K562 (cell line): ENCODE measurements around the gene SMIM36. TPM values are rescaled to one million over a fixed set of nuclear protein-coding genes. Genes with fewer than 3 reads are reported as not detected.

Experiments used
- FOXM1 ChIP-seq, 2 experiments: fragments of 450-650 bp in 1 of 2; sonication (generic) in 1 of 2; formaldehyde crosslinking in 1 of 2; IDR thresholded peaks; 2 replicates each; pipeline versions ENCODE4 v1.6.1 to v1.9.0; 2017 to 2022; ENCODE audit warnings: low read depth in 2 of 2, mild to moderate bottlenecking in 2 of 2, missing genetic modification reagents in 1 of 2, moderate library complexity in 1 of 2
- NFE2L1 ChIP-seq: fragments of 450-650 bp; IDR thresholded peaks from 2 replicates; pipeline ENCODE4 v1.6.1; 2016; ENCODE audit warnings: missing genetic modification characterization, low read depth, mild to moderate bottlenecking, missing compliant biosample characterization, moderate library complexity, borderline replicate concordance
- PML ChIP-seq: IDR thresholded peaks from 2 replicates; pipeline ENCODE4 v1.6.1; 2012; ENCODE audit warnings: low read length, inconsistent platforms
- PTBP1 ChIP-seq: fragments of 200-400 bp; formaldehyde crosslinking; IDR thresholded peaks from 2 replicates; pipeline ENCODE4 v1.6.1; 2017; ENCODE audit warnings: low read depth, low read length
- RB1 ChIP-seq: fragments of 450-650 bp; IDR thresholded peaks from 2 replicates; pipeline ENCODE4 v1.6.1; 2017; ENCODE audit warnings: low read depth, mild to moderate bottlenecking
- ZNF133 ChIP-seq: fragments of 250-450 bp; sonication (Bioruptor Pico); IDR thresholded peaks from 2 replicates; pipeline ENCODE4 v1.4.0; 2020; ENCODE audit warnings: mild to moderate bottlenecking
- ZNF695 ChIP-seq: fragments of 450-650 bp; formaldehyde crosslinking; IDR thresholded peaks from 2 replicates; pipeline ENCODE4 v1.4.0; 2020; ENCODE audit warnings: mild to moderate bottlenecking, moderate library complexity
- polyA plus RNA-seq, 8 experiments: library from polyadenylated mRNA; depleted of rRNA in 4 of 8; stranded (reverse) in 5 of 8; unstranded in 3 of 8; fragments of >200 nt; fragmentation: Nextera tagmentation in 2 of 8; fragmentation: Illumina TruSeq in 1 of 8; extraction: Ambion mirVana in 2 of 8; extraction: Trizol in 1 of 8; gene quantifications; 2 replicates each; pipeline versions ENCODE4 v1.2.1 to v1.2.3, GENCODE V29; 2011 to 2014; ENCODE audit warnings: inconsistent platforms in 1 of 8, missing spikeins in 1 of 8
- total RNA-seq, 7 experiments: library from RNA; depleted of rRNA in 6 of 7; stranded (reverse); fragments of >200 nt in 6 of 7; fragmentation: Illumina TruSeq in 2 of 7; extraction: Trizol in 2 of 7; gene quantifications; 2 replicates each; pipeline versions ENCODE4 v1.2.1 to v1.2.3, GENCODE V29; 2011 to 2021; ENCODE audit warnings: low replicate concordance in 1 of 7
- TF ChIP-seq, protein P1 (sequence below): fragments of 450-650 bp; formaldehyde crosslinking; IDR thresholded peaks from 2 replicates; pipeline ENCODE4 v1.4.0; 2020; ENCODE audit warnings: mild to moderate bottlenecking, mixed read lengths
- TF ChIP-seq, protein P2 (sequence below), 2 experiments: fragments of 450-650 bp in 1 of 2; sonication (generic) in 1 of 2; formaldehyde crosslinking in 1 of 2; IDR thresholded peaks in 1 of 2; conservative IDR thresholded peaks in 1 of 2; 2 replicates each; pipeline versions ENCODE4 v1.6.1 to v1.8.1; 2016 to 2023; ENCODE audit warnings: mild to moderate bottlenecking in 2 of 2, moderate library complexity in 2 of 2, inconsistent platforms in 1 of 2, missing genetic modification reagents in 1 of 2
- TF ChIP-seq, protein P3 (sequence below): fragments of 250-450 bp; sonication (Bioruptor Pico); IDR thresholded peaks from 2 replicates; pipeline ENCODE4 v1.5.0; 2022; ENCODE audit warnings: mild to moderate bottlenecking
- TF ChIP-seq, protein P4 (sequence below): sonication (generic); formaldehyde crosslinking; IDR thresholded peaks from 2 replicates; pipeline ENCODE4 v1.5.0; 2020; ENCODE audit warnings: missing genetic modification reagents
- TF ChIP-seq, protein P5 (sequence below): fragments of 450-650 bp; formaldehyde crosslinking; IDR thresholded peaks from 2 replicates; pipeline ENCODE4 v1.4.0; 2020; ENCODE audit warnings: mild to moderate bottlenecking, moderate library complexity

The SMIM36 gene
- total and polyA plus RNA-seq, 9 of the 15 experiments (the other 6 are each of a cell fraction or from before 2014, with no cell fraction given): not detected

DNA sequence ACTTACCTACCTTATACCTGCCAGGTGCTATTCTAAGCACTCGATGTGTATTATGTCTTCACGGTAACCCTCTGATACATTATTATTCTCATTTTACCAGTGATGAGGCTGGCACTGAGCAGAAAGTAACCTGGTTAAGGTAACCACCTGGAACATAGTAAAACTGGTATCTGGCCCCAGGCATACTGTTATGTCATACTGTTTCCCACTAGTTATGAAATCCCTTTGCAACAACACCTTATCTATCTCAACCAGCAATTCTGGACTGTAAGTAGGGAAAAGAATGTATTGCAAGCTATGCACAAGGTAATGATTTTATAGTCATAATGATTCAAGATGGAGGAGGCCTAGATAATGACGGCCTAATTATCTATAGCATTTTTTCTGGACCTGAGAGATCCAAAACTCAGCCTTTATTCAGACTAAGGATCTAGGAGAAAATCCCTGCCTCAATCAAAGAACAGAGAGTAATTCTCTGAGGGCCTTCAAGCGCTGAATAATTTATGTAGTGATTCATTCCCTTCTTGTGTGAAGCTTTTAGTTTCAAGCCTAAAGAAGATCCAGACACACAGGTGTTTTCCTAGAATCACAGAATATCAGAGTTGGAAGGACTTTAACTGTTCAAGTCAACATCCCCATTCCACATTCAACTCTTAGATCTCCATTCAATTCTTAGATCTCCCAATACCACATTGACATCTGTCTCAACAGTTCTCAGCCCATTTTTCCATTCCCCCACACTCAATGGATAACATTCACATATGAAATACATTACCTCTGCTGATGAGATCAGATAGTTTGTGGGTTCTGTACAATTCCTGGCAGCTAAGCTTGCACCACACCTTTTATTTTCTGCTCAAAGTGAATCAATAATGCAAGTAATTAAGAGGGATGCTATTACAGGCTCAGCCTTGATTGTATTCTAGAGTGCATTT lies 74.8 kb downstream of the SMIM36 start (continued):
- TF ChIP-seq, protein P1, sequence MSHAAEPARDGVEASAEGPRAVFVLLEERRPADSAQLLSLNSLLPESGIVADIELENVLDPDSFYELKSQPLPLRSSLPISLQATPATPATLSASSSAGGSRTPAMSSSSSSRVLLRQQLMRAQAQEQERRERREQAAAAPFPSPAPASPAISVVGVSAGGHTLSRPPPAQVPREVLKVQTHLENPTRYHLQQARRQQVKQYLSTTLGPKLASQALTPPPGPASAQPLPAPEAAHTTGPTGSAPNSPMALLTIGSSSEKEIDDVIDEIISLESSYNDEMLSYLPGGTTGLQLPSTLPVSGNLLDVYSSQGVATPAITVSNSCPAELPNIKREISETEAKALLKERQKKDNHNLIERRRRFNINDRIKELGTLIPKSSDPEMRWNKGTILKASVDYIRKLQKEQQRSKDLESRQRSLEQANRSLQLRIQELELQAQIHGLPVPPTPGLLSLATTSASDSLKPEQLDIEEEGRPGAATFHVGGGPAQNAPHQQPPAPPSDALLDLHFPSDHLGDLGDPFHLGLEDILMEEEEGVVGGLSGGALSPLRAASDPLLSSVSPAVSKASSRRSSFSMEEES (CRISPR knock-in tag): no peak
- TF ChIP-seq NFE2L1: no peak
- TF ChIP-seq, protein P2, sequence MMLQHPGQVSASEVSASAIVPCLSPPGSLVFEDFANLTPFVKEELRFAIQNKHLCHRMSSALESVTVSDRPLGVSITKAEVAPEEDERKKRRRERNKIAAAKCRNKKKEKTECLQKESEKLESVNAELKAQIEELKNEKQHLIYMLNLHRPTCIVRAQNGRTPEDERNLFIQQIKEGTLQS (IDR thresholded peaks at IDR 0.05): no peak
- TF ChIP-seq, protein P2 (CRISPR knock-in tag; conservative IDR thresholded peaks at IDR 0.05): no peak
- no peak for TF ChIP-seq FOXM1 (IDR thresholded peaks at IDR 0.05; ENCODE audit: low read depth)
- no peak for TF ChIP-seq FOXM1 (CRISPR knock-in tag; IDR thresholded peaks at IDR 0.05; ENCODE audit: low read depth)
- no peak for TF ChIP-seq PTBP1
- TF ChIP-seq ZNF695 (CRISPR knock-in tag): no peak
- no peak for TF ChIP-seq ZNF133 (CRISPR knock-in tag)
- TF ChIP-seq PML: 0 out of 2 replicates have a peak, but pooled peaks have one; percentile 34
- TF ChIP-seq RB1: no peak
- TF ChIP-seq, protein P3, sequence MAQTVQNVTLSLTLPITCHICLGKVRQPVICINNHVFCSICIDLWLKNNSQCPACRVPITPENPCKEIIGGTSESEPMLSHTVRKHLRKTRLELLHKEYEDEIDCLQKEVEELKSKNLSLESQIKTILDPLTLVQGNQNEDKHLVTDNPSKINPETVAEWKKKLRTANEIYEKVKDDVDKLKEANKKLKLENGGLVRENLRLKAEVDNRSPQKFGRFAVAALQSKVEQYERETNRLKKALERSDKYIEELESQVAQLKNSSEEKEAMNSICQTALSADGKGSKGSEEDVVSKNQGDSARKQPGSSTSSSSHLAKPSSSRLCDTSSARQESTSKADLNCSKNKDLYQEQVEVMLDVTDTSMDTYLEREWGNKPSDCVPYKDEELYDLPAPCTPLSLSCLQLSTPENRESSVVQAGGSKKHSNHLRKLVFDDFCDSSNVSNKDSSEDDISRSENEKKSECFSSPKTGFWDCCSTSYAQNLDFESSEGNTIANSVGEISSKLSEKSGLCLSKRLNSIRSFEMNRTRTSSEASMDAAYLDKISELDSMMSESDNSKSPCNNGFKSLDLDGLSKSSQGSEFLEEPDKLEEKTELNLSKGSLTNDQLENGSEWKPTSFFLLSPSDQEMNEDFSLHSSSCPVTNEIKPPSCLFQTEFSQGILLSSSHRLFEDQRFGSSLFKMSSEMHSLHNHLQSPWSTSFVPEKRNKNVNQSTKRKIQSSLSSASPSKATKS (CRISPR knock-in tag): no peak
- TF ChIP-seq, protein P4, sequence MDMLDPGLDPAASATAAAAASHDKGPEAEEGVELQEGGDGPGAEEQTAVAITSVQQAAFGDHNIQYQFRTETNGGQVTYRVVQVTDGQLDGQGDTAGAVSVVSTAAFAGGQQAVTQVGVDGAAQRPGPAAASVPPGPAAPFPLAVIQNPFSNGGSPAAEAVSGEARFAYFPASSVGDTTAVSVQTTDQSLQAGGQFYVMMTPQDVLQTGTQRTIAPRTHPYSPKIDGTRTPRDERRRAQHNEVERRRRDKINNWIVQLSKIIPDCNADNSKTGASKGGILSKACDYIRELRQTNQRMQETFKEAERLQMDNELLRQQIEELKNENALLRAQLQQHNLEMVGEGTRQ: no peak
- TF ChIP-seq, protein P5, sequence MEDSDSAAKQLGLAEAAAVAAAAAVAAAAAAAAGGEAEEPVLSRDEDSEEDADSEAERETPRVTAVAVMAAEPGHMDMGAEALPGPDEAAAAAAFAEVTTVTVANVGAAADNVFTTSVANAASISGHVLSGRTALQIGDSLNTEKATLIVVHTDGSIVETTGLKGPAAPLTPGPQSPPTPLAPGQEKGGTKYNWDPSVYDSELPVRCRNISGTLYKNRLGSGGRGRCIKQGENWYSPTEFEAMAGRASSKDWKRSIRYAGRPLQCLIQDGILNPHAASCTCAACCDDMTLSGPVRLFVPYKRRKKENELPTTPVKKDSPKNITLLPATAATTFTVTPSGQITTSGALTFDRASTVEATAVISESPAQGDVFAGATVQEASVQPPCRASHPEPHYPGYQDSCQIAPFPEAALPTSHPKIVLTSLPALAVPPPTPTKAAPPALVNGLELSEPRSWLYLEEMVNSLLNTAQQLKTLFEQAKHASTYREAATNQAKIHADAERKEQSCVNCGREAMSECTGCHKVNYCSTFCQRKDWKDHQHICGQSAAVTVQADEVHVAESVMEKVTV (CRISPR knock-in tag): no peak
